Measurements from ENCODE around the gene GALM. TPM values are rescaled to one million over a fixed set of nuclear protein-coding genes. Genes with fewer than 3 reads are reported as not detected.

GALM gene
- total and polyA plus RNA-seq, 2 donors (not counting 3 experiments of a cell fraction or from before 2014, with no cell fraction given), result 4.8 to 6.1 TPM

- DNase-seq (ENCODE audit: low read depth, low spot score) (no peak), FAIRE-seq (no peak)
- Histone ChIP-seq H3K79me2 (ENCODE audit: control insufficient read depth, insufficient read depth, low read length) (no peaks in the 10 kb centered on the region), H3K27me3 (ENCODE audit: control insufficient read depth in 2 of 2, insufficient read depth in 2 of 2, low read length in 2 of 2) (no peaks in the 10 kb centered on the region), H3K4me2 (ENCODE audit: insufficient read depth, low read length) (no peak overlapping the region), H4K20me1 (replicated peaks; ENCODE audit: control insufficient read depth, extremely low read depth, insufficient read depth, low read length) (no peaks in the 10 kb centered on the region), H3K27ac (ENCODE audit: insufficient read depth, low read depth, low read length) (no peak overlapping the region), H3K36me3 (ENCODE audit: control insufficient read depth in 2 of 2, extremely low read depth in 1 of 2, insufficient read depth in 2 of 2, low read length in 2 of 2) (no peaks in the 10 kb centered on the region), H3K9me1 (replicated peaks; ENCODE audit: control insufficient read depth, extremely low read depth, insufficient read depth, low read length) (no peaks in the 10 kb centered on the region), H2AFZ (ENCODE audit: low read depth, low read length) (no peak overlapping the region), H3K9ac (replicated peaks; ENCODE audit: extremely low read depth, insufficient read depth, low read length) (no peak overlapping the region), H3K4me3 (replicated peaks in 1 of 3; ENCODE audit: insufficient read depth in 1 of 3, low read depth in 1 of 3, low read length in 3 of 3) (no peak overlapping the region), H3K9me3 (replicated peaks; ENCODE audit: control insufficient read depth, insufficient read depth, low read length) (no peaks in the 10 kb centered on the region), H3K4me1 (ENCODE audit: control insufficient read depth, extremely low read depth, insufficient read depth, low read length) (no peaks in the 10 kb centered on the region)
- POLR2A ChIA-PET, result no interaction called here
- CTCF ChIA-PET, result interaction anchor here (0.8 kb wide), 1 partner anchor 58 kb away, joined by 3 read pairs; the partner anchor contains the start of gene HNRNPLL
- no TSS peak for BruUV-seq (replicated peaks)
- dilution Hi-C loops (cut with MboI; ENCODE audit: extremely low pct_ligation_motif_present, low sequenced_read_pairs) (no loop called here), intact Hi-C loops (cut with micrococcal nuclease) (no loop called here)
- no peak for TF ChIP-seq POLR2AphosphoS5 (IDR thresholded peaks at IDR 0.05; ENCODE audit: insufficient read depth, low read depth, low read length)
- no peak for TF ChIP-seq POLR2A (IDR thresholded peaks at IDR 0.05; ENCODE audit: low read depth, low read length)
- TF ChIP-seq EZH2 (IDR thresholded peaks at IDR 0.05; ENCODE audit: borderline replicate concordance, low read depth, low read length, severe bottlenecking), result no peak
- TF ChIP-seq GATA2 (IDR thresholded peaks at IDR 0.05; ENCODE audit: insufficient read depth, insufficient read length, low read depth, low read length), result no peak
- TF ChIP-seq CTCF (IDR thresholded peaks at IDR 0.05; ENCODE audit: extremely low read depth in 1 of 2, insufficient read depth in 1 of 2, low read depth in 1 of 2, low read length in 2 of 2), result no peak
- TF ChIP-seq JUN (IDR thresholded peaks at IDR 0.05; ENCODE audit: borderline replicate concordance, insufficient read depth, insufficient read length, low read depth), result no peak
Observed at GRCh38 chr2:38661306-38661705, 4.6 kb upstream of the GALM start.

Data from endothelial cell of umbilical vein (primary cell).